Panc1 (cell line): Measurements from ENCODE around the gene BRD1. TPM values are rescaled to one million over a fixed set of nuclear protein-coding genes. Genes with fewer than 3 reads are reported as not detected.

ENCODE experiments used
- ATAC-seq: fragments of 200-7000 bp; cut with Tn5 transposase; 2 replicates; pipeline ENCODE4 v1.9.1; 2020; ENCODE audit warnings: mild to moderate bottlenecking, moderate library complexity
- BruUV-seq: library from RNA; stranded (reverse); fragments of 400-500 nt; replicated peaks from 2 replicates; lab custom pipeline; 2021; lab: Mats Ljungman, UMichigan
- CTCF ChIA-PET: fragments of 300-600 bp; sonication (Branson Sonifier 250); formaldehyde crosslinking; loops from one replicate; lab custom pipeline; 2022; ENCODE audit warnings: antibody characterized with exemption; lab: Charles Lee
- POLR2A ChIA-PET: fragments of 300-600 bp; sonication (Branson Sonifier 250); formaldehyde crosslinking; loops from one replicate; lab custom pipeline; 2022; ENCODE audit warnings: antibody characterized with exemption; lab: Charles Lee
- DNase-seq: peaks from one replicate; pipeline ENCODE4 v3.0.0-alpha.2; 2010; ENCODE audit warnings: low read depth, low spot score
- H3K27ac ChIP-seq: 2 replicates; pipeline ENCODE4 v1.5.1; 2011; ENCODE audit warnings: mild to moderate bottlenecking, low read length, inconsistent platforms
- H3K27me3 ChIP-seq: fragments of 200-500 bp; sonication (Bioruptor generic); 2 replicates; pipeline ENCODE4 v1.6.0; 2014; ENCODE audit warnings: low read length, inconsistent platforms; ENCODE audit not compliant: control insufficient read depth, insufficient read depth
- H3K36me3 ChIP-seq: fragments of 200-500 bp; sonication (Bioruptor generic); 2 replicates; pipeline ENCODE4 v1.5.1; 2014; ENCODE audit warnings: inconsistent platforms, mild to moderate bottlenecking, low read length, moderate library complexity; ENCODE audit not compliant: control insufficient read depth, insufficient read depth
- H3K4me1 ChIP-seq: 2 replicates; pipeline ENCODE4 v1.5.1; 2011; ENCODE audit warnings: inconsistent platforms, mild to moderate bottlenecking, low read length, moderate library complexity; ENCODE audit not compliant: control insufficient read depth, insufficient read depth
- H3K4me3 ChIP-seq, 2 experiments: 2 replicates each; pipeline ENCODE4 v1.5.1; 2011 to 2012; ENCODE audit warnings: low read depth in 2 of 2, low read length in 2 of 2, mild to moderate bottlenecking in 2 of 2, inconsistent platforms in 1 of 2, moderate library complexity in 1 of 2
- H3K9me3 ChIP-seq: fragments of 200-500 bp; sonication (Bioruptor generic); 2 replicates; pipeline ENCODE4 v1.5.1; 2014; ENCODE audit warnings: low read depth, mild to moderate bottlenecking, inconsistent platforms, low read length, moderate library complexity; ENCODE audit not compliant: control insufficient read depth, insufficient read depth
- POLR2AphosphoS5 ChIP-seq: IDR thresholded peaks from 2 replicates; pipeline ENCODE4 v1.6.1; 2012; ENCODE audit warnings: mild to moderate bottlenecking, low read depth, low read length, moderate library complexity
- SIN3A ChIP-seq: IDR thresholded peaks from 2 replicates; pipeline ENCODE4 v1.6.1; 2012; ENCODE audit warnings: low read depth, mild to moderate bottlenecking, low read length, moderate library complexity, borderline replicate concordance; ENCODE audit not compliant: insufficient read depth
- TCF7L2 ChIP-seq: IDR thresholded peaks from 2 replicates; pipeline ENCODE4 v1.6.1; 2011; ENCODE audit warnings: mild to moderate bottlenecking, low read depth, low read length, inconsistent platforms
- in situ Hi-C: cut with HindIII; loops from 2 replicates; pipeline ENCODE4 v1.10.0; 2016; ENCODE audit warnings: low sequenced_read_pairs, low pct_unique_long_range_greater_than_20kb
- intact Hi-C: fragments of 100-400 bp; cut with micrococcal nuclease; formaldehyde crosslinking; loops from one replicate; pipeline ENCODE4 v1.10.0; 2022; ENCODE audit not compliant: unreplicated experiment
- total RNA-seq: library from RNA; stranded (reverse); gene quantifications from one replicate; pipeline ENCODE4 v1.2.1, GENCODE V29; 2021; ENCODE audit not compliant: unreplicated experiment
- TF ChIP-seq, protein P1 (sequence below), 2 experiments: IDR thresholded peaks; 2 replicates each; pipeline ENCODE4 v1.6.1; 2011 to 2012; ENCODE audit warnings: low read depth in 2 of 2, control low read depth in 1 of 2, low read length in 1 of 2, mild to moderate bottlenecking in 1 of 2, moderate library complexity in 1 of 2; ENCODE audit not compliant: insufficient read depth in 1 of 2
- TF ChIP-seq, protein P2 (sequence below): fragments of 450-650 bp; IDR thresholded peaks from 2 replicates; pipeline ENCODE4 v1.5.1; 2017; ENCODE audit warnings: mild to moderate bottlenecking

The BRD1 gene
- total RNA-seq, 1 experiment from 2014 or later: 24.0 TPM

DNA sequence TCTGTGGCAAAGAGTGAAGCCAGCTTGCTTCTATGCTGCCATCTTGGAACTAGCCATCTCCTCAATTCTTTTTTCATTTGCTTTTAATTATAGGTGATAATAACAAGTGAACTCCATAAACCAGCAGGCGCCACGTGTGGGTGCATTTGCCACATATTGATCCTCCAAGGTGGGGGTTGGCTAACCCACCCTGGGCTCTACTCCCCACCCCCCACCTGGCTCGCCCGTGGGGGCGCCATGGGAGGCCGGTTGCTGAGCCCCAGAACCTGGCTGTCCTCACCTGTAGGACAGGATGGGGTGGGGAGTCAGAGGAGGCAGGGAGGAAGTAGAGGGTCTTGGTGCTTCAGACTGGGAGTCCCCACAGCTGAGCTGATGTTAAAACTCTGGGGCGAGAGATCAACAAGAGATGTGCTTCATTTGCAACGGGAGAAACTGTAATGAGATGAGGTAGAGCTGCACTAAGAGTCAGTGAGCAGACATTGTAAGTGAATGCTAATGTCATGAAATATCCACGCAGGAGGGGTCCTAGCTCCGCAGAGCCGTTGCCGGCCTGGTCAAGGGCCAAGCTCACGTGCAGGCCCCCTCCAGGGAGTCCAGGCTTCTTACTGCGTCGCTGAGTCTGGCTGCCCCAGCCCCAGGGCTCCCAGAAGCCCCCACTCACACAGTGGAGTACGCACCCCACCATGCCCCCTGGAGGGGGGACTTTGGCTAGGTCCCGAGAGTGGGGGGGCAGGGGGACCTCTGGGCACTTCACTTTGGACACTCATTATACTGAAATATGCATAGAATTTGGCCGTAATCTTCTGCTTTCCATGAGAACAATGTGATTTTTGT lies 59.4 kb downstream of the BRD1 start:
- H3K27me3 ChIP-seq: no peaks in the 10 kb centered on the region
- no peak for ATAC-seq
- H3K4me1 ChIP-seq: no peaks in the 10 kb centered on the region
- no TSS peak for BruUV-seq
- intact Hi-C loops (loop anchor here (5.0 kb wide), 1 partner anchor 149 kb away; the partner anchor contains the start of genes ALG12 and CRELD2), in situ Hi-C loops (no loop called here)
- ChIA-PET POLR2A (no interaction called here), CTCF (interaction anchor here (0.6 kb wide), 1 partner anchor 148 kb away, joined by 3 read pairs; no protein-coding TSS in a partner anchor)
- no peak overlapping the region for H3K4me3 ChIP-seq
- H3K27ac ChIP-seq: no peak overlapping the region
- no peak for DNase-seq
- peaks cover 2% of the 10 kb centered on the region; the same call in 1 of the 2 replicates for H3K36me3 ChIP-seq
- H3K9me3 ChIP-seq: no peaks in the 10 kb centered on the region
- no peak for TF ChIP-seq SIN3A
- TF ChIP-seq POLR2AphosphoS5: no peak
- TF ChIP-seq, protein P1, sequence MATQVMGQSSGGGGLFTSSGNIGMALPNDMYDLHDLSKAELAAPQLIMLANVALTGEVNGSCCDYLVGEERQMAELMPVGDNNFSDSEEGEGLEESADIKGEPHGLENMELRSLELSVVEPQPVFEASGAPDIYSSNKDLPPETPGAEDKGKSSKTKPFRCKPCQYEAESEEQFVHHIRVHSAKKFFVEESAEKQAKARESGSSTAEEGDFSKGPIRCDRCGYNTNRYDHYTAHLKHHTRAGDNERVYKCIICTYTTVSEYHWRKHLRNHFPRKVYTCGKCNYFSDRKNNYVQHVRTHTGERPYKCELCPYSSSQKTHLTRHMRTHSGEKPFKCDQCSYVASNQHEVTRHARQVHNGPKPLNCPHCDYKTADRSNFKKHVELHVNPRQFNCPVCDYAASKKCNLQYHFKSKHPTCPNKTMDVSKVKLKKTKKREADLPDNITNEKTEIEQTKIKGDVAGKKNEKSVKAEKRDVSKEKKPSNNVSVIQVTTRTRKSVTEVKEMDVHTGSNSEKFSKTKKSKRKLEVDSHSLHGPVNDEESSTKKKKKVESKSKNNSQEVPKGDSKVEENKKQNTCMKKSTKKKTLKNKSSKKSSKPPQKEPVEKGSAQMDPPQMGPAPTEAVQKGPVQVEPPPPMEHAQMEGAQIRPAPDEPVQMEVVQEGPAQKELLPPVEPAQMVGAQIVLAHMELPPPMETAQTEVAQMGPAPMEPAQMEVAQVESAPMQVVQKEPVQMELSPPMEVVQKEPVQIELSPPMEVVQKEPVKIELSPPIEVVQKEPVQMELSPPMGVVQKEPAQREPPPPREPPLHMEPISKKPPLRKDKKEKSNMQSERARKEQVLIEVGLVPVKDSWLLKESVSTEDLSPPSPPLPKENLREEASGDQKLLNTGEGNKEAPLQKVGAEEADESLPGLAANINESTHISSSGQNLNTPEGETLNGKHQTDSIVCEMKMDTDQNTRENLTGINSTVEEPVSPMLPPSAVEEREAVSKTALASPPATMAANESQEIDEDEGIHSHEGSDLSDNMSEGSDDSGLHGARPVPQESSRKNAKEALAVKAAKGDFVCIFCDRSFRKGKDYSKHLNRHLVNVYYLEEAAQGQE (IDR thresholded peaks at IDR 0.05; ENCODE audit: insufficient read depth in 1 of 2, low read depth in 2 of 2, low read length in 1 of 2): no peak
- TF ChIP-seq, protein P2, sequence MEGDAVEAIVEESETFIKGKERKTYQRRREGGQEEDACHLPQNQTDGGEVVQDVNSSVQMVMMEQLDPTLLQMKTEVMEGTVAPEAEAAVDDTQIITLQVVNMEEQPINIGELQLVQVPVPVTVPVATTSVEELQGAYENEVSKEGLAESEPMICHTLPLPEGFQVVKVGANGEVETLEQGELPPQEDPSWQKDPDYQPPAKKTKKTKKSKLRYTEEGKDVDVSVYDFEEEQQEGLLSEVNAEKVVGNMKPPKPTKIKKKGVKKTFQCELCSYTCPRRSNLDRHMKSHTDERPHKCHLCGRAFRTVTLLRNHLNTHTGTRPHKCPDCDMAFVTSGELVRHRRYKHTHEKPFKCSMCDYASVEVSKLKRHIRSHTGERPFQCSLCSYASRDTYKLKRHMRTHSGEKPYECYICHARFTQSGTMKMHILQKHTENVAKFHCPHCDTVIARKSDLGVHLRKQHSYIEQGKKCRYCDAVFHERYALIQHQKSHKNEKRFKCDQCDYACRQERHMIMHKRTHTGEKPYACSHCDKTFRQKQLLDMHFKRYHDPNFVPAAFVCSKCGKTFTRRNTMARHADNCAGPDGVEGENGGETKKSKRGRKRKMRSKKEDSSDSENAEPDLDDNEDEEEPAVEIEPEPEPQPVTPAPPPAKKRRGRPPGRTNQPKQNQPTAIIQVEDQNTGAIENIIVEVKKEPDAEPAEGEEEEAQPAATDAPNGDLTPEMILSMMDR: no peak
- TF ChIP-seq TCF7L2: no peak

DNA sequence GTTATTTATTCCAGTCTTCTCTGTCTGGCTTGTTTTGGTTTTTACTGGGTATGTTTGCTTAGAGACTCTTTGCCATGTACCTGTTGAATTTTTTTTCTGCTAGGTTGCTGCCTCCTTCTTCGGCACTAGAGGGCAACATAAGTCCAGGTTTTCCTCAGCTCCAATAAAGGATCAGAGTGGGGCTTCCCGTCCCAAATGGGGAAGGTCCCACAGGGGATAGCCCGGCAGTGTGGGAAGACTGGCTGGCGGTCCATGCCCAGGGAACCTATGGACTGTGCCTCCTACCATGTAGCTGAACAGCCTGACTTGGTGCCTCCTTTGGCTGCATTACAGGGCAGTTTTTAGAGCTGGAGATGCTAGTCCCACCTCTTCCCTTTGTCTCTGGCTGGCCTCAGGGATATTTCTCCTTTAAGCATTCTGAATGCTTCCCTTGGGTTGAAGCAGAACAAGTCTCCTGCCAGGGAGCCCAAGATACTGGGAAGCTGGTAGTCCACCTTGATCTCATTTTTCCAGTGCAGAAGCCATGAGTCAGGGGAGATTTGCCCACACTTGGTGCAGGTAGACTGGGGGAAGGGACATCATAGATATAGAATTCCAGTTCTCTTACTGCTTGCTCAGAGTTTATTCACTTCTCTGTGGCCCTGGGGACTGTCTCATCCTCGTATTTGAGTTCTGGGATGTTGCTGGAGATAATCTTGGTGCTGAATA lies 60.2 kb downstream of the BRD1 start:
- TF ChIP-seq, protein P1 (IDR thresholded peaks at IDR 0.05; ENCODE audit: insufficient read depth in 1 of 2, low read depth in 2 of 2, low read length in 1 of 2): no peak
- TF ChIP-seq, protein P2: peak; percentile 79
- ATAC-seq (peak; percentile 69), DNase-seq (peak; percentile 28)
- CTCF ChIA-PET: interaction anchor here (0.6 kb wide), 2 partner anchors 145 to 149 kb away, joined by 3 read pairs; no protein-coding TSS in a partner anchor
- intact Hi-C loops: loop anchor here (5.0 kb wide), 1 partner anchor 150 kb away; the partner anchor contains the start of genes ALG12 and CRELD2
- in situ Hi-C loops: no loop called here
- Histone ChIP-seq H3K36me3 (no peaks in the 10 kb centered on the region), H3K4me3 (no peak overlapping the region), H3K9me3 (no peaks in the 10 kb centered on the region), H3K4me1 (no peaks in the 10 kb centered on the region), H3K27ac (no peak overlapping the region), H3K27me3 (no peaks in the 10 kb centered on the region)
- POLR2A ChIA-PET: no interaction called here
- BruUV-seq: no TSS peak
